ENCODE measurements around the gene ZAP70. TPM values are rescaled to one million over a fixed set of nuclear protein-coding genes. Genes with fewer than 3 reads are reported as not detected.

The ZAP70 gene
- total RNA-seq, 2 experiments from 2014 or later: 40.8 to 57.9 TPM

DNA sequence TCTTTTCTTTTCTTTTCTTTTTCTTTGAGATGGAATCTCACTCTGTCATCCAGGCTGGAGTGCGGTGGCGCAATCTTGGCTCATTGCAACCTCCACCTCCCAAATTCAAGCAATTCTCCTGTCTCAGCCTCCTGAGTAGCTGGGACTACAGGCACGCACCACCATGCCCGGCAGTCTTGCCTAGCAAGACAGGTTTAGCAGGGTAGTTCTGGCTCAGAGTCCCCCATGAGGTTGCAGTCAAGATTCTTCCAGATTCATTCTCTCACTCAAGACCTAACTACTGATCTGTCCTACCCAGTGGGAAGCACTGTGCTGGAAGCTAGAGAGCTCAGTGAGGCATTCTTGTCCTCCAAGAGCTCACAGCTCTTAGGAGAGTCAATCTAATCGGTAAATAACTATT, 17.6 kb upstream of the ZAP70 start:
- Histone ChIP-seq H3K36me3 (ENCODE audit: insufficient read depth, low read length) (no peaks in the 10 kb centered on the region), H4K20me1 (ENCODE audit: insufficient read depth, low read length) (no peaks in the 10 kb centered on the region), H3K27ac (ENCODE audit: low read depth, low read length, poor library complexity, severe bottlenecking) (no peak overlapping the region), H3K4me1 (ENCODE audit: insufficient read depth, low read length, poor library complexity, severe bottlenecking) (peaks cover 13% of the 10 kb centered on the region), H3K4me3 (ENCODE audit: low read depth, low read length, poor library complexity, severe bottlenecking) (no peak overlapping the region), H2AFZ (ENCODE audit: low read length) (no peak overlapping the region), H3K4me2 (ENCODE audit: low read length) (no peak overlapping the region), H3K9me3 (ENCODE audit: low read length) (no peaks in the 10 kb centered on the region), H3K79me2 (ENCODE audit: insufficient read depth, low read depth, low read length) (no peaks in the 10 kb centered on the region), H3K9me2 (ENCODE audit: insufficient read depth, low read length) (no peaks in the 10 kb centered on the region)
- no peak for DNase-seq (ENCODE audit: low spot score)
- intact Hi-C loops (cut with micrococcal nuclease; ENCODE audit: unreplicated experiment): loop anchor here (2.0 kb wide), 1 partner anchor 105 kb away; no protein-coding TSS in a partner anchor
- POLR2A ChIA-PET: interaction anchor here (1.2 kb wide), 1 partner anchor 23 kb away, joined by 3 read pairs; no protein-coding TSS in a partner anchor
- CTCF ChIA-PET (ENCODE audit: unreplicated experiment): no interaction called here
- no TSS peak for BruUV-seq (replicated peaks)
- TF ChIP-seq, protein P1, sequence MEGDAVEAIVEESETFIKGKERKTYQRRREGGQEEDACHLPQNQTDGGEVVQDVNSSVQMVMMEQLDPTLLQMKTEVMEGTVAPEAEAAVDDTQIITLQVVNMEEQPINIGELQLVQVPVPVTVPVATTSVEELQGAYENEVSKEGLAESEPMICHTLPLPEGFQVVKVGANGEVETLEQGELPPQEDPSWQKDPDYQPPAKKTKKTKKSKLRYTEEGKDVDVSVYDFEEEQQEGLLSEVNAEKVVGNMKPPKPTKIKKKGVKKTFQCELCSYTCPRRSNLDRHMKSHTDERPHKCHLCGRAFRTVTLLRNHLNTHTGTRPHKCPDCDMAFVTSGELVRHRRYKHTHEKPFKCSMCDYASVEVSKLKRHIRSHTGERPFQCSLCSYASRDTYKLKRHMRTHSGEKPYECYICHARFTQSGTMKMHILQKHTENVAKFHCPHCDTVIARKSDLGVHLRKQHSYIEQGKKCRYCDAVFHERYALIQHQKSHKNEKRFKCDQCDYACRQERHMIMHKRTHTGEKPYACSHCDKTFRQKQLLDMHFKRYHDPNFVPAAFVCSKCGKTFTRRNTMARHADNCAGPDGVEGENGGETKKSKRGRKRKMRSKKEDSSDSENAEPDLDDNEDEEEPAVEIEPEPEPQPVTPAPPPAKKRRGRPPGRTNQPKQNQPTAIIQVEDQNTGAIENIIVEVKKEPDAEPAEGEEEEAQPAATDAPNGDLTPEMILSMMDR (conservative IDR thresholded peaks at IDR 0.05; ENCODE audit: low read length): no peak
- no peak for TF ChIP-seq EZH2phosphoT487 (IDR thresholded peaks at IDR 0.05; ENCODE audit: borderline replicate concordance, low read depth, low read length)

- no TSS peak for BruUV-seq (replicated peaks)
- Histone ChIP-seq H3K9me2 (ENCODE audit: insufficient read depth, low read length) (no peaks in the 10 kb centered on the region), H2AFZ (ENCODE audit: low read length) (peak overlapping the region; percentile 80; the same call in 1 of the 2 replicates), H4K20me1 (ENCODE audit: insufficient read depth, low read length) (no peaks in the 10 kb centered on the region), H3K4me3 (ENCODE audit: low read depth, low read length, poor library complexity, severe bottlenecking) (peak overlapping the region; percentile 15), H3K79me2 (ENCODE audit: insufficient read depth, low read depth, low read length) (no peaks in the 10 kb centered on the region), H3K4me1 (ENCODE audit: insufficient read depth, low read length, poor library complexity, severe bottlenecking) (peaks cover 6% of the 10 kb centered on the region), H3K4me2 (ENCODE audit: low read length) (peak overlapping the region; percentile 46), H3K9me3 (ENCODE audit: low read length) (no peaks in the 10 kb centered on the region), H3K36me3 (ENCODE audit: insufficient read depth, low read length) (no peaks in the 10 kb centered on the region), H3K27ac (ENCODE audit: low read depth, low read length, poor library complexity, severe bottlenecking) (no peak overlapping the region)
- ChIA-PET POLR2A (interaction anchor here (0.6 to 1.2 kb wide), 5 partner anchors 33 to 1304 kb away, joined by 3 to 9 read pairs (median 3); partner anchors contain the start of gene COX5B), CTCF (ENCODE audit: unreplicated experiment) (interaction anchor here (0.5 to 1.1 kb wide), 3 partner anchors 24 to 107 kb away, joined by 3 to 4 read pairs (median 3); no protein-coding TSS in a partner anchor)
- DNase-seq (ENCODE audit: low spot score): peak; percentile 89
- TF ChIP-seq EZH2phosphoT487 (IDR thresholded peaks at IDR 0.05; ENCODE audit: borderline replicate concordance, low read depth, low read length): no peak
- TF ChIP-seq, protein P1 (conservative IDR thresholded peaks at IDR 0.05; ENCODE audit: low read length): peak; percentile 98
- intact Hi-C loops (cut with micrococcal nuclease; ENCODE audit: unreplicated experiment): loop anchor here (1.0 to 2.0 kb wide), 2 partner anchors 33 to 107 kb away; partner anchors contain the start of gene ACTR1B
Observed at GRCh38 chr2:97697252-97698235, 15.8 kb upstream of the ZAP70 start.

Data from OCI-LY7 (cell line).